HG02588 (cell line): ENCODE data around the gene GATAD2B.

Experiments used
- ATAC-seq: cut with Tn5 transposase; IDR thresholded peaks from one replicate; pipeline ENCODE4 v1.9.1; 2021; ENCODE audit warnings: mild to moderate bottlenecking, moderate library complexity; ENCODE audit not compliant: unreplicated experiment

The GATAD2B gene

DNA sequence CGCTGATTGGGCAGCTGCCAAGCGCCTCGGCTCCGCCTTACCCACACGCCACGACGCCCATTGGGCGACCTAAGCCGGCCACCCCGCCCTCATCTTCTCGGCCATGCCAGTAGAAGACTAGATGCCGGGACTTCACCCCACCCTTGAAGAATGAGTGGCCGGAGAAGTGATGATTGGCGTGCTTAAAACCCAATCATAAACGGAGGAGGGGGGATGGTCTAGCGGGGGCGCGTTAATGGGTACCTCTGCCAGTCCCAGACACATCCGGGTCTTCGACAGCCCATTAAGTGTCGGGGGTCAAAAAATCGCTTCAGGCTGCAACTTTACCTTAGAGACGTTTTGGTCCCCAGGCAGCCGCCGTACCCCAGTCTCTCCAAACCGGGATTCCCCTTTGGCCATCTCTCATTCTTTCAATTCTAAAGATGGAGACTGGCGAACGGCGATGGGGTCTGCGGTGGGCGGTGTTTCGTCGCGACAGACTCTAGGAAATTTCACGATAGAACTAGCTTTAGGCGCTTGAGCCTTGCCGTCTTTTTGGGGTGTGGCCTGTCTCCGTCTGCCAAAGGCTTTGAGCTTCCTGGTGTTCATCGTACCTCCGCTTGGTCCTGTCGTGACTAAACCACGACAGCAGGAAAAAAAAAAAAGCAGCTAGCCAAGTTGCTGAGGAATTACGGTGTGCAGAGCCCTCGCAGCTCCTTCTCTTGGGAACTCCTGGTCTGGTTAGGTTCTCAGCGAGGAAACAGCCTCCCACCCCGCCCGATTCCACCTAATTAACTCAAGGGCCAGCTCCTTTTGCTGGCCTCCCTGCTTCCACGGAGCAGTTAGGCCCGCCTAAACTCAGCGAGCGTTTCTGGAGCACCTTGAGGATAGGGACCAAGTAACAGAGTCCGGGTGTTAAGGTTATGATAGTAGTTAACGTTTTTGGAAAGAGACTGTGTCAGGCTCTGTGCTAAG lies at the start of gene GATAD2B:
Gene GATAD2B (minus strand): TSS at position 1 of the 954 bp plus-strand sequence. CDS start 94,625 bp downstream, outside the sequence.
- peak; percentile 91 for ATAC-seq

GRCh38 chr1:153970346-153970745 lies 47.6 kb upstream of the GATAD2B start:
- ATAC-seq = no peak

DNA sequence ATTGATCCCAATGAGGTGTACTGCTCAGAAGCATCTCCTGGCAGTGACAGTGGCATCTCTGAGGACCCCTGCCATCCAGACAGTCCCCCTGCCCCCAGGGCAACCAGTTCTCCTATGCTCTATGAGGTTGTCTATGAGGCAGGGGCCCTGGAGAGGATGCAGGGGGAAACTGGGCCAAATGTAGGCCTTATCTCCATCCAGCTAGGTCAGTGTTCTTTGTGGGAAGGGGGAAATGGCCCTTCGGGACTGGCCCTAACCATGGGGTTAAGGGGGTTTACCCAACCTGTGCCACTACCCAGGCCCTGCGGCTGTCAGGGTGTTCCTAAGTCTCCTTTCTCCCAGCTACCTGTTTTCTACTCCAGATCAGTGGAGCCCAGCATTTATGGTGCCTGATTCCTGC lies 46.2 kb upstream of the GATAD2B start:
- no peak for ATAC-seq

- ATAC-seq = no peak
Measured at GRCh38 chr1:153968408-153968807, 45.6 kb upstream of the GATAD2B start.

GRCh38 chr1:153968000-153968363 lies 45.2 kb upstream of the GATAD2B start:
- ATAC-seq = no peak

GRCh38 chr1:153967107-153967999 lies 44.6 kb upstream of the GATAD2B start, which contains the start of gene CREB3L4:
Gene CREB3L4, plus strand, starts transcription at chr1:153967902. Its CDS starts 624 bp downstream, at chr1:153968526.
- ATAC-seq = peak; percentile 62

DNA sequence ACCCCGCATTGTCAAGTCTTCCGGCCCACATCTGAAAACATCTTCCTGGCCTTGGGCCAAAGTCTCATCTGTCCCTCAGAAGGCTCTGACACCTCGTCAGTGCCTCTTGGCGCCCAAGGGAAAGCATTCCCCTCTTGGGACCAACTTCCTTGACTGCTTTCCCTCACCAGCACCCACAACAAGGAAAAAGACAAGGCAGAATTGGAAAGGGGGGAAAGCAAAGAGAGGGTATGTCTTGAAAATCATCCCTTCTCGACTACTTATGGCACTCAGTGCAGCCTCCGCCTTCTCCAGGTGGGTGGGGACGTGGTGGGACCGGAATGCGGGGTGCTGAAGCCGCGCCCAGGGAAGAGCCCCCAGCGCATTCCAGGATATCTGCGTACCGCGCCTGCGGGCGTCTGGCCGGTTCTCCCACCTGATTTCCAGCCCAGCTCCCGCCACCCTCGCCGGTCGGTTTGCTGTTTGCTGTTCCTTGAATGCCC lies 41.1 kb upstream of the GATAD2B start:
- ATAC-seq = no peak

DNA sequence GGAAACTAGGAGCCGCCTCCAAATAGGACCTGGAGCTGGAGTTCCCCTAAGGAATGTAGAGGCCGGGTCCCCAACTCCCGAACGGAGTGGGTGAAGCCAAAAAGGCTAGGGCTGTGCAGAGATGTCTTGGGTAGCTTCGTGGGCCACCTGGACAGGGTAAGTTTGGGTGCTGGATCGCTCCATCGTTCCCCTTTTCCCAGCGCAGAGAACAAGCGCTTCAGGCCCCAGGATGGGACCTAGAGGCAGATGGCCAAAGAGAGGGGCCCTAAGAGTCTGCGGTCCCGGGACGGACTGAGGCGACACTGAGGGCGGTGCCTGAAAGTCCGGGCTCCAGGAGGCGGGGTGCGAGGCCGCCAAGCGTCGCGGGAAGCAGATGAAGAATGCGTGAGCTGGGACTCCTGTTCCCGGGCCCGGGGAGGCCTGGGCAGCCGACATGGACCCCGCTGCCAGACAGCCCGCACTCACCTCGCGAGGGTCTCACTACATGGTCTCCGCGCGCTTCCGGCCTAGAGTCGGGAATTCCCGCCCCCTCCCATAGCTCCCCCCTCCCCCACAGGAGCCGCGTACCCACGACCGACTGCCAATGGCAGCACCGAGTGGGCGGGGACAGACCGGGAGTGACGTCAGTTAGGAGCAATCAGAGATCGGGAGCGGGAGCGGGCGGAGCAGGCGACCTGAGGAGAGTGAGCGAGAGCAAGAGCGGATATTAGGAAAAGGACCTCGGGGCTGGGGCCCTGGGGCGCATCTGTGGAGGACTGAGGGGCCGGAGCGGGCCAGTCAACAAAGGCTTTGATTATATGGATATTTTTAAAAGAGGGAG lies 40.5 kb upstream of the GATAD2B start, which contains the start of gene SLC39A1:
Gene SLC39A1 (minus strand): TSS at position 508 of the 820 bp plus-strand sequence. CDS start 822 bp downstream, outside the sequence.
- peak; percentile 48 for ATAC-seq

- no peak for ATAC-seq
Measured at GRCh38 chr1:153962088-153963029, 39.6 kb upstream of the GATAD2B start.

GRCh38 chr1:153961421-153961820 lies 38.6 kb upstream of the GATAD2B start:
- no peak for ATAC-seq

GRCh38 chr1:153960206-153960605 lies 37.4 kb upstream of the GATAD2B start:
- no peak for ATAC-seq

DNA sequence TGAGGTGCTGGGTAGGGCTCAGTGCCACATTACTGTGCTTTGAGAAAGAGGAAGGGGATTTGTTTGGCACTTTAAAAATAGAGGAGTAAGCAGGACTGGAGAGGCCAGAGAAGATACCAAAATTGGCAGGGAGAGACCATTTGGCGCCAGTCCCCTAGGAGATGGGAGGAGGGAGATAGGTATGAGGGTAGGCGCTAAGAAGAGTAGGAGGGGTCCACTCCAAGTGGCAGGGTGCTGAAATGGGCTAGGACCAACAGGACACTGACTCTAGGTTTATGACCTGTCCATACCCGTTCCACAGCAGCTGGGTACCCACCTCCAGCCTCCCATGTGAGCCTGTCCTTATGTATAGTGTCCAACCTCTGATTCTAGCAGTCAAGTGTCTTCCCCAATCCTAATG lies 36.7 kb upstream of the GATAD2B start:
- no peak for ATAC-seq

GRCh38 chr1:153958961-153959260 lies 36.1 kb upstream of the GATAD2B start:
- ATAC-seq = no peak

GRCh38 chr1:153958111-153958960 lies 35.6 kb upstream of the GATAD2B start, which contains the start of gene CRTC2:
Gene CRTC2, minus strand, starts transcription at chr1:153958612. Its CDS starts 115 bp downstream, at chr1:153958497.
- peak; percentile 64 for ATAC-seq

DNA sequence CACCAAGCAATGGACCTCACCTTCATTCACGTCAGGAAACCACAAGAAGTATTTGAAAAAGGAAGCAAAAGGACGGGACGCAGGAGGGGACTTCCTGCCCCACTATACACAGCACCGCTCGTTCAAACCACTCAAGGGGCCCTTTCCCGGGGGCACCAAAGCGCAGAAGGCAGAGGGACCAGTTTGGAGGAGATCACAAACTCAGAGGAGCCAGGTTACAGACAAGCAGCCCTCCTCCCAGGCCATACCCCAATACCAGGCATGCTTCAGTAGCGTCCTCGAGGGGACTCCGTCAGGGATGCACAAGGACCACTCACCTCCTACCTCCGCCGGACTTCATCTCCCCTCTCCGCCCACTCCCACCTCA lies 35.0 kb upstream of the GATAD2B start:
- ATAC-seq = peak; percentile 9

DNA sequence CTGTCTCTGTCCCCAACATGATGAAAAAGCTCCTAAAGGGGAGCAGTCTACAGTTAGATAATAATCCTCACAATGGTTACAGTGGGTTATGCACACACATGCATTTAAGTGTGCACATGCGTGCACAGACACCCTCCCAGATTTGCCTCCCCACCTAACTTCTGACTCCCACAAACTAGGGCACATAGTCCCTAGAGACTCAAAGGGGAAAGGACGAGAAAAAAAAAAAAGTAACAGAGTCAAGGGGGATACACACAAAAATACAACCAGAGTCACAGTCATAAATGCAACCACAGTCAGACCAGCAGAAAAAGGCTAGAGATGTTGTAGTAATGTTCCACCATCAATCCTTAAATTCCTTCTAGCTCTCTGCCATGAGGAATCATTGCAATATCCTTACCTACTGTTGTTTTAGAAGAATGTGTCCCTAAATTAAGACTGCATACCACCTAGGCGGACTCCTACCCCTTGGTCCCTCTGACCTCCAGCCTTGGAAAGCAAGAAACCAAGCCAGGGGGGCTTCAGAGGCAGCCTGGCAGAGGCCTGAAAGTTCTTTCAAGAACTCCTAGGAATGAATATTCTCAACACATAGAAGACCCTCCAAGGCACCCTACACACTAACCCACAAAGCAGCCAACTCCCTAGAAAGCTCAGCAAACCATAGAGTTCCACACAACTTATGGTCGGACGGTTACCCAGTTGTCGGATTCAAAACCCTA lies 34.4 kb upstream of the GATAD2B start:
- ATAC-seq = no peak

DNA sequence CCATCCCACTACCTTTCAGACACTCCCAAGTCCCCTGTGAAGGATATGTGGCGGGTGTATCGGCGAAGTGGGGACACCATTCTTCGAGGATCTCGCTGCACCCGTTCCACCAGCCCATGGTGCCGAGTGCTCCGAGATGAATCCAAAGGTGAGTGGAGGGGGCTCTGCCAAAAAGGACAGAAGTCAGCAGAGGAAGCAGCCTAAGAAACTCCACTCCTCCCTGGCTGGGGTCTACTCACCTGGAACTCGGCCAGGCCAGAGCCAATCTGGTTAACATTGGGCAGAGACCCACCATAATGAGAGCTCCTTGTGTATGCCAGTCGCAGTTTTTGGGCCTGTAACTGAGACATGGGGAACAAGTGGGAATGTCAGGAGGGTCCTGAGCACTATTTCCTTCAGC lies 32.1 kb upstream of the GATAD2B start:
- no peak for ATAC-seq

- ATAC-seq = no peak
Measured at GRCh38 chr1:153953859-153954365, 31.1 kb upstream of the GATAD2B start.
